Spleen (tissue), 7 donors: Measurements from ENCODE around the gene S100A16.

ENCODE experiments used
- CTCF ChIP-seq, 11 experiments: fragments of 200-600 bp in 7 of 11; fragments of 450-650 bp in 4 of 11; sonication (generic) in 4 of 11; IDR thresholded peaks in 8 of 11; conservative IDR thresholded peaks in 3 of 11; 1 replicate in 7 of 11; 2 replicates in 4 of 11; pipeline versions ENCODE4 v1.4.0 to v1.8.0; 2016 to 2021; ENCODE audit warnings: antibody characterized with exemption in 11 of 11, inconsistent platforms in 4 of 11, mild to moderate bottlenecking in 1 of 11
- POLR2A ChIP-seq, 3 donors: fragments of 450-650 bp; IDR thresholded peaks; one replicate each; pipeline ENCODE4 v1.5.1; 2017; ENCODE audit warnings: antibody characterized with exemption in 3 of 3, mild to moderate bottlenecking in 1 of 3
- donor health status: DM: no; HTN: no; CAD: no; lungs with moderate emphysema.
- donor health status: DM: no; HTN: no; CAD: no.
- donor health status: DM: no; HTN: no; CAD: no.

GRCh38 chr1:153587314-153587713, 25.6 kb downstream of the S100A16 start:
- no peak for TF ChIP-seq CTCF (IDR thresholded peaks at IDR 0.05 in 8 of 11, conservative IDR thresholded peaks at IDR 0.05 in 3 of 11)
- TF ChIP-seq POLR2A (IDR thresholded peaks at IDR 0.05), result no peak
